HepG2 (cell line): ENCODE measurements around the gene PRICKLE2. TPM values are rescaled to one million over a fixed set of nuclear protein-coding genes. Genes with fewer than 3 reads are reported as not detected.

Experiments used
- ATAC-seq: fragments of 200-7000 bp; cut with Tn5 transposase; 3 replicates; pipeline ENCODE4 v1.9.1; 2020; ENCODE audit warnings: mild to moderate bottlenecking, moderate library complexity
- BruUV-seq: library from RNA; stranded (reverse); fragments of 400-500 nt; replicated peaks from 2 replicates; lab custom pipeline; 2021; lab: Mats Ljungman, UMichigan
- CTCF ChIA-PET: fragments of 300-600 bp; formaldehyde crosslinking; extraction: SDS; loops from one replicate; lab custom pipeline; 2021; ENCODE audit warnings: low total read pairs, inconsistent platforms, low intra/inter-chr PET ratio; lab: Yijun Ruan, JAX
- POLR2A ChIA-PET: fragments of 350-600 bp; sonication (Branson Sonifier 250); formaldehyde crosslinking; loops from one replicate; lab custom pipeline; 2020; ENCODE audit warnings: antibody characterized with exemption, inconsistent platforms; lab: Yijun Ruan, JAX
- DNase-seq: peaks from one replicate; pipeline ENCODE4 v3.0.0-alpha.2; 2015; ENCODE audit warnings: low spot score
- FAIRE-seq: peaks from 3 replicates; lab custom pipeline; 2011; peaks lifted over from hg19 to GRCh38; lab: Jason Lieb, UNC
- H2AFZ ChIP-seq: one replicate; pipeline ENCODE4 v1.6.1; 2011; ENCODE audit warnings: low read length, inconsistent platforms
- H3K27ac ChIP-seq: fragments of 300-600 bp; 3 replicates; pipeline ENCODE4 v1.8.0; 2011; ENCODE audit warnings: mixed run types, mild to moderate bottlenecking, mixed read lengths, low read length, inconsistent platforms; ENCODE audit not compliant: insufficient read depth; ENCODE audit errors: extremely low read length
- H3K27me3 ChIP-seq, 2 experiments: fragments of 200-600 bp in 1 of 2; 2 replicates in 1 of 2; 3 replicates in 1 of 2; pipeline versions ENCODE4 v1.6.0 to v1.8.0; 2011; ENCODE audit warnings: low read length in 2 of 2, mild to moderate bottlenecking in 2 of 2, moderate library complexity in 2 of 2, inconsistent platforms in 1 of 2; ENCODE audit not compliant: insufficient read depth in 2 of 2, control insufficient read depth in 1 of 2
- H3K36me3 ChIP-seq, 2 experiments: fragments of 200-600 bp in 1 of 2; replicated peaks in 1 of 2; 2 replicates in 1 of 2; 3 replicates in 1 of 2; pipeline versions ENCODE4 v1.5.1 to v1.8.0; 2011; ENCODE audit warnings: low read length in 2 of 2, inconsistent platforms in 1 of 2; ENCODE audit not compliant: insufficient read depth in 2 of 2, control insufficient read depth in 1 of 2
- H3K4me1 ChIP-seq: 2 replicates; pipeline ENCODE4 v1.5.1; 2012; ENCODE audit warnings: low read length, inconsistent platforms; ENCODE audit not compliant: insufficient read depth
- H3K4me2 ChIP-seq: 2 replicates; pipeline ENCODE4 v1.6.0; 2011; ENCODE audit warnings: low read depth, low read length, inconsistent platforms
- H3K4me3 ChIP-seq, 3 experiments: fragments of 200-600 bp in 1 of 3; sonication (generic), shearing (Covaris generic) in 1 of 3; replicated peaks in 1 of 3; 2 replicates each; pipeline ENCODE4 v1.5.1; 2011 to 2016; ENCODE audit warnings: low read length in 3 of 3, inconsistent platforms in 2 of 3, low read depth in 2 of 3, mild to moderate bottlenecking in 2 of 3, control low read depth in 1 of 3, mixed read lengths in 1 of 3; ENCODE audit not compliant: insufficient read depth in 1 of 3
- H3K79me2 ChIP-seq: one replicate; pipeline ENCODE4 v1.6.1; 2011; ENCODE audit warnings: low read length, inconsistent platforms; ENCODE audit not compliant: insufficient read depth
- H3K9ac ChIP-seq: 2 replicates; pipeline ENCODE4 v1.6.0; 2011; ENCODE audit warnings: mild to moderate bottlenecking, low read depth, low read length, inconsistent platforms; ENCODE audit not compliant: insufficient read depth
- H3K9me3 ChIP-seq: 2 replicates; pipeline ENCODE4 v1.5.1; 2012; ENCODE audit warnings: mild to moderate bottlenecking, low read length
- H4K20me1 ChIP-seq: 2 replicates; pipeline ENCODE4 v1.6.0; 2011; ENCODE audit warnings: inconsistent platforms, mild to moderate bottlenecking, low read length, moderate library complexity; ENCODE audit not compliant: insufficient read depth
- HCFC1 ChIP-seq: fragments of 150-350 bp; IDR thresholded peaks from 2 replicates; pipeline ENCODE4 v1.6.1; 2014; ENCODE audit warnings: low read depth, low read length
- SYNCRIP ChIP-seq: fragments of 200-400 bp; formaldehyde crosslinking; IDR thresholded peaks from 2 replicates; pipeline ENCODE4 v1.6.1; 2018; ENCODE audit warnings: mild to moderate bottlenecking, low read depth, low read length; ENCODE audit not compliant: insufficient read depth
- ZNF256 ChIP-seq: sonication (generic); formaldehyde crosslinking; conservative IDR thresholded peaks from 2 replicates; pipeline ENCODE4 v1.4.0; 2020; ENCODE audit warnings: missing genetic modification reagents
- WGBS: methylation state at CpG from one replicate; pipeline ENCODE4 v1.1.6; 2017; ENCODE audit warnings: low lambda C conversion rate; 5-methylcytosine and 5-hydroxymethylcytosine counted together
- in situ Hi-C: cut with HindIII; loops from 2 replicates; pipeline ENCODE4 v1.10.0; 2017; ENCODE audit warnings: low pct_unique_long_range_greater_than_20kb; ENCODE audit not compliant: extremely low pct_ligation_motif_present
- intact Hi-C: fragments of 100-400 bp; cut with micrococcal nuclease; formaldehyde crosslinking; loops from one replicate; pipeline ENCODE4 v1.10.0; 2022; ENCODE audit not compliant: unreplicated experiment
- polyA plus RNA-seq, 8 experiments: library from polyadenylated mRNA; depleted of rRNA in 3 of 8; stranded (reverse) in 7 of 8; unstranded in 1 of 8; fragments of >200 nt; fragmentation: Illumina TruSeq in 4 of 8; extraction: Trizol in 4 of 8; gene quantifications; 2 replicates each; pipeline versions ENCODE4 v1.2.1 to v1.2.3, GENCODE V29; 2011 to 2016; ENCODE audit warnings: low read depth in 4 of 8, missing spikeins in 1 of 8, mixed read lengths in 1 of 8; ENCODE audit not compliant: insufficient read depth in 1 of 8
- total RNA-seq, 5 experiments: library from RNA; depleted of rRNA; stranded (reverse); fragments of >200 nt; fragmentation: Illumina TruSeq; extraction: Trizol; gene quantifications; 2 replicates each; pipeline ENCODE4 v1.2.3, GENCODE V29; 2016; ENCODE audit warnings: low read depth in 1 of 5

Gene PRICKLE2
- total and polyA plus RNA-seq, 2 of the 13 experiments (the other 11 are each of a cell fraction or from before 2014, with no cell fraction given): 0.01 to 0.07 TPM

DNA sequence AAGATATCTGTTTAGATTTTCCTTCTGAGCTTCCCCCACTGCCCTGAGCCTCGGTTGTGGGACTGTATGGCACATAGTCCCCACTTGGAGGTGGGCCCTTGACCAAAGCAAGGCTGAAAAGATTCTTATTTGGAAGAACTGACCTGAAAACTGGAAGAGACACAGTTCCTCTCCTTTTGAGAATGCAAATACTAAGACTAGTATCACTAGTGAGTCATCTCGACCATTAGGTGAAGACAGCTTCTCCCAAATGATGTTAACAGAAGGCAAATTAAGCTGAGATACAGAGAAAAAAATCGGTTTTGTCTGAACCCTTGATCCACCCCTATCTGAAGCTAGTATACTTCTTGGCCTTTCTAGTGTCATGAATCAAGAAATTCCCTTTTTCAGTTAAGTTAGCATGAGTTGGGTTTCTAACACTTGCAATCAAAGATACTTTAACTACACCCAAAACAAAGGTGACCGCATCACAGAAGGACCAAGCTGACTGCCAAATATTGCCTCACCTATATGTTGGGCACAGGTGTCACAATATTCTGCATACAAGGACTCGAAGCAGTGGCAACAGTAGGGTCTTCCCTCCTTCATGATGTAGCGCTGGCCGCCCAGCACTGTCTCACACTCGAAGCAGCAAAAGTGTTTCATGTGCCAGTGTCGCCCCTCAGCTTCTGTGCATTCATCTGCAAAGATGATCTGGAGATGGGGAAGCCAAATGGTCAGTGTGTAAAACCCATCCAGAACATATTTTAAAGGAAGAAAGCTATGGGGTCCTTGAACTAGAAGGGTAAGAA is 72.4 kb downstream of the PRICKLE2 start:
- no peak for TF ChIP-seq HCFC1
- in situ Hi-C loops: no loop called here
- H3K4me2 ChIP-seq: no peak overlapping the region
- no peak overlapping the region for H3K9ac ChIP-seq
- ATAC-seq: no peak
- intact Hi-C loops: no loop called here
- no peak overlapping the region for H2AFZ ChIP-seq
- BruUV-seq: no TSS peak
- no peak for FAIRE-seq
- ChIA-PET POLR2A (no interaction called here), CTCF (no interaction called here)
- no peaks in the 10 kb centered on the region for H3K79me2 ChIP-seq
- no peak overlapping the region for H3K27ac ChIP-seq
- no peak for DNase-seq
- 41% methylated on average over 8 of the region's 9 CpGs for WGBS
- no peaks in the 10 kb centered on the region for H4K20me1 ChIP-seq
- H3K36me3 ChIP-seq: no peaks in the 10 kb centered on the region
- peaks cover 16% of the 10 kb centered on the region for H3K4me1 ChIP-seq
- H3K4me3 ChIP-seq: no peak overlapping the region
- no peaks in the 10 kb centered on the region for H3K9me3 ChIP-seq
- no peaks in the 10 kb centered on the region for H3K27me3 ChIP-seq

DNA sequence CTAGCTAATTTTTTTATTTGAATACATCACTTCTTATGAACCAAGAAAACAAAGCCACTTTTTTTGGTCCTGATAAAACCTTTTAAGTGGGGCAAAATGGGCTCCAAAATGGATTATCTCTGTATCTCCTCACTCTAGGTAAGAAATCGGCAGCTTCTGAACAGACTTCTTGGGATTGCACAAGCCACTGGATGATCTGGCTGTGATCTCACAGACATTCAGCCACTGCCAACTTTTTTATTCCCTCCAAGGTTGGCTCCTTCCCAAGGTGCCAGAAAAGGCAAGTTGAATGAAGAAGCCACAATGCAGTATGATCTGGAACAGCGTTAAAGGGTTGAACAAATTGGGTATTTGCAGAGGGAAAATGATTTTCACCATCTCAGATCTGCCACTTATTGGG is 73.2 kb downstream of the PRICKLE2 start:
- in situ Hi-C loops: no loop called here
- Histone ChIP-seq H3K27ac (no peak overlapping the region), H2AFZ (no peak overlapping the region), H3K9ac (no peak overlapping the region), H3K4me1 (peaks cover 16% of the 10 kb centered on the region), H3K4me2 (no peak overlapping the region), H3K9me3 (no peaks in the 10 kb centered on the region), H3K4me3 (no peak overlapping the region), H3K27me3 (no peaks in the 10 kb centered on the region), H3K36me3 (no peaks in the 10 kb centered on the region), H3K79me2 (no peaks in the 10 kb centered on the region), H4K20me1 (no peaks in the 10 kb centered on the region)
- ChIA-PET POLR2A (no interaction called here), CTCF (no interaction called here)
- no TSS peak for BruUV-seq
- WGBS: 63% methylated on average over 2 of the region's 2 CpGs
- TF ChIP-seq SYNCRIP (no peak), ZNF256 (CRISPR knock-in tag) (peak; percentile 94)
- FAIRE-seq (no peak), ATAC-seq (no peak), DNase-seq (no peak)
- intact Hi-C loops: no loop called here
